ENCODE measurements around the gene IL4. TPM values are rescaled to one million over a fixed set of nuclear protein-coding genes. Genes with fewer than 3 reads are reported as not detected.
"Not testable (repeated sequence)": the region's sequence is repeated elsewhere in the genome, so short reads cannot be mapped to it uniquely, and the experiment has no call there.

Gene IL4
- total RNA-seq, 4 donors from 2014 or later: not detected

- no peaks in the 10 kb centered on the region for H3K9me3 ChIP-seq
- intact Hi-C loops (cut with DNase I): no loop called here
- TF ChIP-seq POLR2AphosphoS5 (IDR thresholded peaks at IDR 0.05) (no peak), CTCF (IDR thresholded peaks at IDR 0.05) (no peak), EP300 (IDR thresholded peaks at IDR 0.05) (no peak), POLR2A (IDR thresholded peaks at IDR 0.05; ENCODE audit: low read depth) (no peak)
- H3K4me3 ChIP-seq: no peak overlapping the region
- no peak overlapping the region for H3K27ac ChIP-seq (replicated peaks in 1 of 4)
- peaks cover 0 to 9% (median under 1%) of the 10 kb centered on the region in 4 donors for H3K36me3 ChIP-seq
- no peaks in the 10 kb centered on the region for H3K4me1 ChIP-seq
- DNase-seq (ENCODE audit: extremely low spot score): no peak
- no peaks in the 10 kb centered on the region for H3K27me3 ChIP-seq
- WGBS: 100% methylated on average over 3 of the region's 3 CpGs
These were observed 16.4 kb downstream of the IL4 start for GRCh38 chr5:132690156-132690555.

- H3K4me3 ChIP-seq; intact Hi-C loops (cut with DNase I); H3K9me3 ChIP-seq; H3K4me1 ChIP-seq; H3K27ac ChIP-seq (replicated peaks in 1 of 4); H3K27me3 ChIP-seq; DNase-seq (ENCODE audit: extremely low spot score): not testable (repeated sequence)
- H3K36me3 ChIP-seq: peaks cover 0 to 15% (median 4%) of the 10 kb centered on the region in 4 donors
- WGBS: 87% methylated on average over 5 of the region's 5 CpGs
These were observed 18.2 kb downstream of the IL4 start for GRCh38 chr5:132691755-132692631.

GRCh38 chr5:132692632-132692967 is 18.8 kb downstream of the IL4 start:
- Histone ChIP-seq H3K9me3 (no peaks in the 10 kb centered on the region), H3K27ac (replicated peaks in 1 of 4) (no peak overlapping the region), H3K36me3 (peaks cover 0 to 21% (median 7%) of the 10 kb centered on the region in 4 donors), H3K4me1 (no peaks in the 10 kb centered on the region), H3K27me3 (no peaks in the 10 kb centered on the region), H3K4me3 (no peak overlapping the region)
- TF ChIP-seq EP300 (IDR thresholded peaks at IDR 0.05) (no peak), CTCF (IDR thresholded peaks at IDR 0.05) (no peak), POLR2AphosphoS5 (IDR thresholded peaks at IDR 0.05) (no peak), POLR2A (IDR thresholded peaks at IDR 0.05; ENCODE audit: low read depth) (no peak)
- intact Hi-C loops (cut with DNase I): no loop called here
- DNase-seq (ENCODE audit: extremely low spot score): no peak

GRCh38 chr5:132695956-132696355 is 22.2 kb downstream of the IL4 start:
- Histone ChIP-seq H3K4me1 (no peaks in the 10 kb centered on the region), H3K4me3 (no peak overlapping the region), H3K9me3 (no peaks in the 10 kb centered on the region), H3K36me3 (peaks cover 7 to 53% (median 28%) of the 10 kb centered on the region in 4 donors), H3K27ac (replicated peaks in 1 of 4) (no peak overlapping the region), H3K27me3 (no peaks in the 10 kb centered on the region)
- intact Hi-C loops (cut with DNase I): no loop called here
- whole genome bisulfite sequencing: 95% methylated on average over 4 of the region's 4 CpGs
- DNase-seq (ENCODE audit: extremely low spot score): no peak
- TF ChIP-seq EP300 (IDR thresholded peaks at IDR 0.05): no peak
- no peak for TF ChIP-seq POLR2A (IDR thresholded peaks at IDR 0.05; ENCODE audit: low read depth)
- TF ChIP-seq POLR2AphosphoS5 (IDR thresholded peaks at IDR 0.05): no peak
- no peak for TF ChIP-seq CTCF (IDR thresholded peaks at IDR 0.05)

GRCh38 chr5:132704875-132705274 is 31.1 kb downstream of the IL4 start:
- peaks cover 9 to 43% (median 22%) of the 10 kb centered on the region in 4 donors for H3K36me3 ChIP-seq
- H3K4me1 ChIP-seq: no peaks in the 10 kb centered on the region
- WGBS: 96% methylated on average over 1 of the region's 1 CpG
- no peak overlapping the region for H3K27ac ChIP-seq (replicated peaks in 1 of 4)
- H3K9me3 ChIP-seq: no peaks in the 10 kb centered on the region
- intact Hi-C loops (cut with DNase I): no loop called here
- TF ChIP-seq EP300 (IDR thresholded peaks at IDR 0.05): no peak
- no peak for TF ChIP-seq POLR2AphosphoS5 (IDR thresholded peaks at IDR 0.05)
- no peak for TF ChIP-seq POLR2A (IDR thresholded peaks at IDR 0.05; ENCODE audit: low read depth)
- no peak for TF ChIP-seq CTCF (IDR thresholded peaks at IDR 0.05)
- no peaks in the 10 kb centered on the region for H3K27me3 ChIP-seq
- no peak for DNase-seq (ENCODE audit: extremely low spot score)
- no peak overlapping the region for H3K4me3 ChIP-seq

Data from esophagus muscularis mucosa (tissue), 4 donors.